ENCODE measurements around the gene ZMYND12.
"Not testable (repeated sequence)": the region's sequence is repeated elsewhere in the genome, so short reads cannot be mapped to it uniquely, and the experiment has no call there.

The ZMYND12 gene, protein sequence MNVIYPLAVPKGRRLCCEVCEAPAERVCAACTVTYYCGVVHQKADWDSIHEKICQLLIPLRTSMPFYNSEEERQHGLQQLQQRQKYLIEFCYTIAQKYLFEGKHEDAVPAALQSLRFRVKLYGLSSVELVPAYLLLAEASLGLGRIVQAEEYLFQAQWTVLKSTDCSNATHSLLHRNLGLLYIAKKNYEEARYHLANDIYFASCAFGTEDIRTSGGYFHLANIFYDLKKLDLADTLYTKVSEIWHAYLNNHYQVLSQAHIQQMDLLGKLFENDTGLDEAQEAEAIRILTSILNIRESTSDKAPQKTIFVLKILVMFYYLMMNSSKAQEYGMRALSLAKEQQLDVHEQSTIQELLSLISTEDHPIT

GRCh38 chr1:42456010-42456753 is at the start of gene ZMYND12, which contains the start of gene PPCS:
ZMYND12 (minus strand) TSS chr1:42456022; CDS start chr1:42455997, 25 bp downstream.
PPCS (plus strand) TSS chr1:42456543; CDS start chr1:42456566, 23 bp downstream.
- peak; percentile 91 for DNase-seq (ENCODE audit: low spot score)

GRCh38 chr1:42504535-42505128 is 48.8 kb upstream of the ZMYND12 start:
- DNase-seq (ENCODE audit: low spot score) = no peak

GRCh38 chr1:42502031-42502430 is 46.2 kb upstream of the ZMYND12 start:
- not testable (repeated sequence) for DNase-seq (ENCODE audit: low spot score)

GRCh38 chr1:42490237-42490636 is 34.4 kb upstream of the ZMYND12 start:
- DNase-seq (ENCODE audit: low spot score) = no peak

- no peak for DNase-seq (ENCODE audit: low spot score)
Measured at GRCh38 chr1:42484382-42484781, 28.6 kb upstream of the ZMYND12 start.

DNA sequence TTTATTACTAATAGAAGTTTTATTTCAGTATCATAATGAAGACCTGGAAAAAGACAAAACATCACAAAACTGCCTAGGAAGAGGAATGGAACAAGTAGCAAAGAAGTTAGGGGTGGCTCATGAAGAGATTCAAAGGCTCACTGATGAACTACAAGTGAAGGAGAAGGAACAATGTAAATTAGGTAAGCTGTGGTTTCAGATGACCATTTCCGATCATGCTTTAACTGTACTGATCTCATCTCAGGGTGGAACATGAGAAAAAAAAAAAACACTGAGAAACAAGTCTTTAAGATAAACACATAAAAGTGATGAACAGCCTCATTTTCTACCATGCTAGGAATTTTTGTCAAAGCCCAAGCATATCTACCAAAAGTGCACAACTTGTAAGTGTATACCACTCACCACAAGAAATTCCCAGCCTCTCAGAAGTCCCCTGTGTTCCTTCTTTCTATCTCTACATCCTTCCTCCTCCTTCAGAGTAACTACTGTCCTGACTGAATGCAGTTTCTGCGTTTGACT is 26.9 kb upstream of the ZMYND12 start:
- no peak for DNase-seq (ENCODE audit: low spot score)

DNA sequence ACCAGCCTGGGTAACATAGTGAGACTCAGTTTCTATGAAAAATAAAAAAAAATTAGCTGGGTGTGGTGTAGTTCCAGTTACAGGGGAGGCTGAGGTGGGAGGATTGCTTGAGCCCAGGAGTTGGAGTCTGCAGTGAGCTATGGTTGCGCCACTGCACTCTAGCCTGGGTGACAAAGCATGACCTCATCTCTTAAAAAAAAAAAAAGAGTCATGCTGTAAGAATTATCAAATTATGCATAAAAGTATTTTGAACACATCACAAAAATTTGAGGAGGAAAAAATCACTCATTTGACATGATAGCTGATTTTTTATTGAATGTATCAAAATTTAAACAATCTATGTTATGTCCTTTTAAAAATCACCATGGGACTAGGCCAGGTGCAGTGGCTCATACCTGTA is 25.1 kb upstream of the ZMYND12 start:
- no peak for DNase-seq (ENCODE audit: low spot score)

DNA sequence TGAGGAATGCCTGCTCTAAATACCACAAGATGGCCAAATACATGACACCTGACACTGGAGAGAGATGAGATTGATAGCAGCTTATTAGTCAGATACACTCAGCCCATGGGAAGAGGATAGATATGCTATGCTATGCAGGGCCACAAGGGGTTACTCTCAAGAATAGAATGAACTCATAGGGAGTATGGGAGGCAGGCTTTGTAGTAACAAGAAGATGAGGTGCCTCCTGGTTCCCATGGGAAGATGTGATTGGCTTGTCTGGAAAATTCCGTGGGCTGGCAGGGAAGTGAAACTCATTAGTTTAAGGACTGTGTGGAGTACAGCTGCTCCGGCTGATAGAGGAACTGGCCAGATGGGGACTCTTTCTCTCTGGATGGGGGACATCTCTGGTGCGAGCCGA is 23.8 kb upstream of the ZMYND12 start:
- DNase-seq (ENCODE audit: low spot score) = no peak

DNA sequence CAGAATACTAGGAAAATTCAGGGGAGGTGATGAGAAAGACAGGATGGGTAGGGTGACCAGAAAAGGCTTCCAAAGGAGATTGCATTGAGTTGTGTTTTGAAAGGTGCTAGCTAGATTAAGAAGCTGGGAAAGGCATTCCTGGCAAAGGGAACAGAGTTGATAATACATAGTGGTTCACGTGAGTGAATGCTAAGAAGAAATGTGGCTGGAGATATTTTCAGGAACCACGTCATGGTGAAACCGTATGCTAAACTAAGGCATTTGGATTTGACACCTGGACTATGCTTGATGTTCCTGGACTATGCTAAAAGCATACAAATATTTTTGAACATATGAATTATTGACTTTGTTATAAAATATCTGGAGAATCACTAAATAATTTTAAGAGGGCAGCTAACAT is 22.0 kb upstream of the ZMYND12 start:
- no peak for DNase-seq (ENCODE audit: low spot score)

DNA sequence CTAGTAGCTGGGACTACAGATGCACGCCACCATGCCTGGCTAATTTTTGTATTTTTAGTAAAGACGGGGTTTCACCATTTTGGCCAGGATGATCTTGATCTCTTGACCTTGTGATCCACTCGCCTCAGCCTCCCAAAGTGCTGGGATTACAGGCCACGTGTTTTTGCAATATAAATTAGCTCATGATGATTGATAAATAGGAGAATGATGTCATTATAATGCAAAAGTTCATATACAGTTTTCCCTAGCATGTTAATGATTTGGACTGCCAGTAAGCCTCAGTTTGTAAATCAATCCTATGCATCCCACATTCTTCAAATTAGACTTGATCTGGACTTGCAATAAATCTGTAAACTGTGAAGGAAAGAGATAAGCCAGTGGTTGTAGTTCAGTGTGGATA is 21.5 kb upstream of the ZMYND12 start:
- not testable (repeated sequence) for DNase-seq (ENCODE audit: low spot score)

GRCh38 chr1:42476605-42477004 is 20.8 kb upstream of the ZMYND12 start:
- no peak for DNase-seq (ENCODE audit: low spot score)

DNA sequence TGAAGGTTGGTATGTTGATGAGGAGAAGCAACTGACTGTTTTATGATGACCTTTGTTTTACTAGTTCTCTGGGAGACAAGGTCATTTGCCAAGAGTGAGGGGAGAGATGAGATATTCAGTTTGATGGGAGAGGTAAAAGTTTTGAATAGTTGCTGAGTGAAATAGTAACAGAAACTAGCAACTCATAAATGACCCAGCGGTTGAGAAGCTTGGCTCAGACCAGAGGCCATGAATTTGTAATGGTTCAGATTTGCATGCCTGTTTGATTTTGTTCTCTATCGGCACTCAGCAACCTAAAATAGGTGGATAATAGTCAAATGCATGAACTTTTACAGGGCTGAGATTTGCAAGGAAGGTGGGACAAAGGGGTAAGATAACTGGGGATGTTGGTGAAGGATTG is 13.9 kb upstream of the ZMYND12 start:
- DNase-seq (ENCODE audit: low spot score) = no peak

DNA sequence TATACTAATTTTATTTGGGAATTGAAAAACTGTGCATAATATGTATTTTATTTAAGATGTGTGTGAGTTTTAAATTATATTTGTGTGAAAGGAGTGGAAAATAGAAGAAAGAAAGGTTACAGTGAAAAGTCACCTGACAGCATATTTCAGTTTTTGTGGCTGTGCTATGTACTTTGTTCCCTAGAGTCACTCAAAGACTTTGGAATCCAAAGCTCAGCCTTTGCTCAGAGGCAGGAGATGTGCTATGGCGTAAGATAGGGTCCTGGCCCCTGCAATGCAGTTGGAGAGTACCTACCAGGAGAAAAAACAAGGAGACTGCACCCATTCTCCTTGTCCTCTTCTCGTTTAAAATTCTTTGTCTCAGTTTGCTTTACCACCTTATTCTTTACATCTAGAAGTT is 10.2 kb upstream of the ZMYND12 start:
- no peak for DNase-seq (ENCODE audit: low spot score)

GRCh38 chr1:42463921-42464320 is 8.1 kb upstream of the ZMYND12 start:
- DNase-seq (ENCODE audit: low spot score) = no peak

GRCh38 chr1:42462828-42463763 is 7.3 kb upstream of the ZMYND12 start, which contains the start of gene CCDC30:
CCDC30 (plus strand) TSS chr1:42463286; CDS start chr1:42480552, 17,266 bp downstream.
- peak; percentile 98 for DNase-seq (ENCODE audit: low spot score)

DNA sequence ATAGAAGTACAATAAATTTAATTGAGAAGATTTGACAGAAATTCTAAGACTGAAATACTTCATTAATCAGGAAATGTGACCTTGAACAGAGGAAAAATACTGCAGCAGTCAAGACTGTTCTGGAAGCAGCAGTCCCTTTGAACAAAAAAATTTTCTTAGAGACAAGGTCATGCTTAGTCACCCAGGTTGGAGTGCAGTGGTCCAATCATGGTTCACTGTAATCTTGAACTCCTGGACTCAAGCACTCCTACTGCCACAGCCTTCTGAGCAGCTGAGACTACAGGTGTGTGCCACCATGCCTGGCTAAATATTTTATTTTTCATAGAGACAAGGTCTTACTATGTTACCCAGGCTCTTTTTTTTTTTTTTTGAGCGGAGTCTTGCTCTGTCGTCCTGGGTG is 5.4 kb upstream of the ZMYND12 start:
- no peak for DNase-seq (ENCODE audit: low spot score)

DNA sequence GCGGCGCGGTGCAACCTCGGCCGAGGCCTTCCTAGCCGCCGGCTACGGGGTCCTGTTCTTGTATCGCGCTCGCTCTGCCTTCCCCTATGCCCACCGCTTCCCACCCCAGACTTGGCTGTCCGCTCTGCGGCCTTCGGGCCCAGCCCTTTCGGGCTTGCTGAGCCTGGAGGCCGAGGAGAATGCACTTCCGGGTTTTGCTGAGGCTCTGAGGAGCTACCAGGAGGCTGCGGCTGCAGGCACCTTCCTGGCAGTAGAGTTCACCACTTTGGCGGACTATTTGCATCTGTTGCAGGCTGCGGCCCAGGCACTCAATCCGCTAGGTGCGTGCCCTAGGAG is 900 bp upstream of the ZMYND12 start:
- peak; percentile 77 for DNase-seq (ENCODE audit: low spot score)

- no peak for DNase-seq (ENCODE audit: low spot score)
Measured at GRCh38 chr1:42454403-42454802, 1.4 kb downstream of the ZMYND12 start.

DNA sequence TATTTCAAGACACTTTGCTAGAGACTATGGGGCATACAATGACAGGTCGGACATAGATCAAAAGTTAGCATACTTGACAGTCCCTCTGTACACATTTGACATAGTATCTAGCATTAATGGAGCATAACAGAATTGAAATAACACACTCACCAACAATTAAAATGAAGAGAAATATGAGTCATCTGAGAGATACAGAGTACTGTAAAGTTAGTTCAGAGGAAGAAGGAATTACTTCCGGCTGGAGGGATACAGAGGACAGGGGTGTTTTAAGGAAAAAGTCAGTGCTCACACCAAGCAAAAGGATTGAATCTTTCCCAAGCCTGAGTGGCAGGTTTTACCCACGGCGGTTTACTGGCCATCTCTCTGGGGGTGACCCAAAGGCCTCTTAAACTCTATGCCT is 2.4 kb downstream of the ZMYND12 start:
- no peak for DNase-seq (ENCODE audit: low spot score)

DNA sequence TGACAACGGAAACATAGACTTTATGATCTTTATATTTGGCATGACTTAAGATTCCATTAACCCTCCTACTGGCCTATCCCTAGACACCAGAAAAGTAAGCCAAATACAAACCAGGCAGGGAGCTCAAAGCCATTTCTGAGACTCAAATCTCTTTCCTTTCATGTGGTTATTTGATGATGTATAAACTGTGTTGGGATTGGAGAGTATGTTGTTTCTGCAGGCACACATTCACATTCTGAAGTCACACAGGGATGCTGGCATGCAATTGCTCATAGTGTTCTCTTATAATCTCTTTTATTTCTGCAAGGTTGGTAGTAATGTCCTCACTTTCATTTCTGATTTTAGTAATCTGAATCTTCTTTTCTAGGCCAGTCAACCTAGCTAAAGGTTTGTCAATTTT is 5.8 kb downstream of the ZMYND12 start:
- DNase-seq (ENCODE audit: low spot score) = no peak

GRCh38 chr1:42449256-42449655 is 6.6 kb downstream of the ZMYND12 start:
- DNase-seq (ENCODE audit: low spot score) = no peak

- DNase-seq (ENCODE audit: low spot score) = no peak
Measured at GRCh38 chr1:42442662-42443061, 13.2 kb downstream of the ZMYND12 start.

All from germinal center (tissue), 1 donor.